Measurements from ENCODE around the gene SLC7A4.

DNA sequence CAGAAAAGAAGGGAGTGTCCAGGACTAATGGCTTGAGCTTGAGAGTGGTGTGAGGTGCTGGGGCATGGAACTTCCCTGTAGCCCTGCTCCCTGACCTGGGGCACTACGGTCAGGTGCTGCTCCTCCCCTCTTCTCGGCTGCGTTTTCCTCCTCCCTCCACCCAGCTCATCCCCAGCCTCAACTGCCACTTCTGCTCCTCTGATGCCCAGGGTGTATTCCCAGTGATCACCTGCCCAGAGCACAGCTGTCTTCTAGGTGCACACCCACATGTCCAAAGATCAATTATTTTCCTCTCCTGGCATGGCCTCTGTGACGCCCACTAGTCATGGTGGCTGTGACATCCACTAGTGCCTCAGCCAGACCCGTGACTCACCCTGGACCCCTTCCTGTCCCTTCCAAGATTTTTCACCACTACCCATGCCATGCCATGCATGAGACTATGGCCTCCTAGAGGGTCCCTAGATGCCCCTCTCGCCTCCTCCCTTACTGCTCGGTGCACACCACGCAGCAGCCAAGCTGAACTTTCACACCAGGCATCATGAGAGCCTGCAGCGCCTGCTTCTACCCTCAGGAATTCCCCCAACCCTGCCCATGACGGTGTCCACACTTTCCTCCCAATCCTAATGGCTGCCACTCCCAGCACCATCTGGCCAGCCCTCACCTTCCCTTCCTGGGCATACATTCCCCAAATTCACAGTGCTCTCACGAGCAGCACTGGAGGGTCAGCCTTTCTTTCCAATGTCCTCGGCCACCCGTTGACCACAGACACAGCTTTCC, 15.5 kb downstream of the SLC7A4 start:
- TF ChIP-seq, protein P1, sequence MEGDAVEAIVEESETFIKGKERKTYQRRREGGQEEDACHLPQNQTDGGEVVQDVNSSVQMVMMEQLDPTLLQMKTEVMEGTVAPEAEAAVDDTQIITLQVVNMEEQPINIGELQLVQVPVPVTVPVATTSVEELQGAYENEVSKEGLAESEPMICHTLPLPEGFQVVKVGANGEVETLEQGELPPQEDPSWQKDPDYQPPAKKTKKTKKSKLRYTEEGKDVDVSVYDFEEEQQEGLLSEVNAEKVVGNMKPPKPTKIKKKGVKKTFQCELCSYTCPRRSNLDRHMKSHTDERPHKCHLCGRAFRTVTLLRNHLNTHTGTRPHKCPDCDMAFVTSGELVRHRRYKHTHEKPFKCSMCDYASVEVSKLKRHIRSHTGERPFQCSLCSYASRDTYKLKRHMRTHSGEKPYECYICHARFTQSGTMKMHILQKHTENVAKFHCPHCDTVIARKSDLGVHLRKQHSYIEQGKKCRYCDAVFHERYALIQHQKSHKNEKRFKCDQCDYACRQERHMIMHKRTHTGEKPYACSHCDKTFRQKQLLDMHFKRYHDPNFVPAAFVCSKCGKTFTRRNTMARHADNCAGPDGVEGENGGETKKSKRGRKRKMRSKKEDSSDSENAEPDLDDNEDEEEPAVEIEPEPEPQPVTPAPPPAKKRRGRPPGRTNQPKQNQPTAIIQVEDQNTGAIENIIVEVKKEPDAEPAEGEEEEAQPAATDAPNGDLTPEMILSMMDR (conservative IDR thresholded peaks at IDR 0.05; ENCODE audit: low read depth, low read length) = no peak
- no peak for TF ChIP-seq EZH2 (IDR thresholded peaks at IDR 0.05; ENCODE audit: borderline replicate concordance, low read depth, low read length, poor library complexity, severe bottlenecking)

Data from A673 (cell line).